Ishikawa (cell line): ENCODE measurements around the gene TPCN2.

ENCODE experiments used
- EGR1 ChIP-seq: IDR thresholded peaks from 2 replicates; pipeline ENCODE4 v1.6.1; 2012
- TAF1 ChIP-seq: IDR thresholded peaks from 2 replicates; pipeline ENCODE4 v1.6.1; 2012; ENCODE audit warnings: low read depth, mild to moderate bottlenecking
- TF ChIP-seq, protein P1 (sequence below): IDR thresholded peaks from 2 replicates; pipeline ENCODE4 v1.6.1; 2012; ENCODE audit warnings: low read depth, mild to moderate bottlenecking
- TF ChIP-seq, protein P2 (sequence below): IDR thresholded peaks from 2 replicates; pipeline ENCODE4 v1.6.1; 2012

GRCh38 chr11:69040051-69040450 is 8.7 kb upstream of the TPCN2 start:
- no peak for TF ChIP-seq TAF1
- no peak for TF ChIP-seq EGR1
- TF ChIP-seq, protein P1, sequence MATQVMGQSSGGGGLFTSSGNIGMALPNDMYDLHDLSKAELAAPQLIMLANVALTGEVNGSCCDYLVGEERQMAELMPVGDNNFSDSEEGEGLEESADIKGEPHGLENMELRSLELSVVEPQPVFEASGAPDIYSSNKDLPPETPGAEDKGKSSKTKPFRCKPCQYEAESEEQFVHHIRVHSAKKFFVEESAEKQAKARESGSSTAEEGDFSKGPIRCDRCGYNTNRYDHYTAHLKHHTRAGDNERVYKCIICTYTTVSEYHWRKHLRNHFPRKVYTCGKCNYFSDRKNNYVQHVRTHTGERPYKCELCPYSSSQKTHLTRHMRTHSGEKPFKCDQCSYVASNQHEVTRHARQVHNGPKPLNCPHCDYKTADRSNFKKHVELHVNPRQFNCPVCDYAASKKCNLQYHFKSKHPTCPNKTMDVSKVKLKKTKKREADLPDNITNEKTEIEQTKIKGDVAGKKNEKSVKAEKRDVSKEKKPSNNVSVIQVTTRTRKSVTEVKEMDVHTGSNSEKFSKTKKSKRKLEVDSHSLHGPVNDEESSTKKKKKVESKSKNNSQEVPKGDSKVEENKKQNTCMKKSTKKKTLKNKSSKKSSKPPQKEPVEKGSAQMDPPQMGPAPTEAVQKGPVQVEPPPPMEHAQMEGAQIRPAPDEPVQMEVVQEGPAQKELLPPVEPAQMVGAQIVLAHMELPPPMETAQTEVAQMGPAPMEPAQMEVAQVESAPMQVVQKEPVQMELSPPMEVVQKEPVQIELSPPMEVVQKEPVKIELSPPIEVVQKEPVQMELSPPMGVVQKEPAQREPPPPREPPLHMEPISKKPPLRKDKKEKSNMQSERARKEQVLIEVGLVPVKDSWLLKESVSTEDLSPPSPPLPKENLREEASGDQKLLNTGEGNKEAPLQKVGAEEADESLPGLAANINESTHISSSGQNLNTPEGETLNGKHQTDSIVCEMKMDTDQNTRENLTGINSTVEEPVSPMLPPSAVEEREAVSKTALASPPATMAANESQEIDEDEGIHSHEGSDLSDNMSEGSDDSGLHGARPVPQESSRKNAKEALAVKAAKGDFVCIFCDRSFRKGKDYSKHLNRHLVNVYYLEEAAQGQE: no peak
- TF ChIP-seq, protein P2, sequence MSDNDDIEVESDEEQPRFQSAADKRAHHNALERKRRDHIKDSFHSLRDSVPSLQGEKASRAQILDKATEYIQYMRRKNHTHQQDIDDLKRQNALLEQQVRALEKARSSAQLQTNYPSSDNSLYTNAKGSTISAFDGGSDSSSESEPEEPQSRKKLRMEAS: no peak
